GM21528 (cell line): ENCODE data around the gene SLC17A4.

ENCODE experiments used
- ATAC-seq: cut with Tn5 transposase; IDR thresholded peaks from one replicate; pipeline ENCODE4 v1.9.1; 2021; ENCODE audit warnings: mild to moderate bottlenecking, moderate library complexity; ENCODE audit not compliant: unreplicated experiment, low FRiP score

Gene SLC17A4, protein sequence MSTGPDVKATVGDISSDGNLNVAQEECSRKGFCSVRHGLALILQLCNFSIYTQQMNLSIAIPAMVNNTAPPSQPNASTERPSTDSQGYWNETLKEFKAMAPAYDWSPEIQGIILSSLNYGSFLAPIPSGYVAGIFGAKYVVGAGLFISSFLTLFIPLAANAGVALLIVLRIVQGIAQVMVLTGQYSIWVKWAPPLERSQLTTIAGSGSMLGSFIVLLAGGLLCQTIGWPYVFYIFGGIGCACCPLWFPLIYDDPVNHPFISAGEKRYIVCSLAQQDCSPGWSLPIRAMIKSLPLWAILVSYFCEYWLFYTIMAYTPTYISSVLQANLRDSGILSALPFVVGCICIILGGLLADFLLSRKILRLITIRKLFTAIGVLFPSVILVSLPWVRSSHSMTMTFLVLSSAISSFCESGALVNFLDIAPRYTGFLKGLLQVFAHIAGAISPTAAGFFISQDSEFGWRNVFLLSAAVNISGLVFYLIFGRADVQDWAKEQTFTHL

DNA sequence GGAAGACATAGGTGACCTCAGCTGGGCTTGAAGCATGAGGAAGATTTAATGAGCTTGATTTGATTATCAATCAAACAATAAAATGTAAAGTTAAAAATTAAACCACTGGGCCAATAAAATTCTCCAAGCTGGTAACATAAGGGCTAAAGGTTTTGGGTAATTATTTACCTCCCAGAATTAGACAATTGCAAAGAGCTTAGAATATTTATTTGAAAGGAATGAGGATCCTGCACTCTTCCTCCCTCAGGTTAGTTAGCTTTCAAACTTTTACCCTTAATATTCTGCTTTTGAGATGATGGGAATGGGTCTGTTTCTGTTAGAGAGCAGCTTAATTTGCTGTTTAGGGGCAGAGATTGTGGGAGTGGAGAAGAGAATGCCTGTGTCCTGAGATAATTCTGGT is at the start of gene SLC17A4:
SLC17A4 (plus strand) TSS at position 208 of the 400 bp plus-strand sequence. CDS start 7,221 bp downstream, outside the sequence.
- no peak for ATAC-seq

DNA sequence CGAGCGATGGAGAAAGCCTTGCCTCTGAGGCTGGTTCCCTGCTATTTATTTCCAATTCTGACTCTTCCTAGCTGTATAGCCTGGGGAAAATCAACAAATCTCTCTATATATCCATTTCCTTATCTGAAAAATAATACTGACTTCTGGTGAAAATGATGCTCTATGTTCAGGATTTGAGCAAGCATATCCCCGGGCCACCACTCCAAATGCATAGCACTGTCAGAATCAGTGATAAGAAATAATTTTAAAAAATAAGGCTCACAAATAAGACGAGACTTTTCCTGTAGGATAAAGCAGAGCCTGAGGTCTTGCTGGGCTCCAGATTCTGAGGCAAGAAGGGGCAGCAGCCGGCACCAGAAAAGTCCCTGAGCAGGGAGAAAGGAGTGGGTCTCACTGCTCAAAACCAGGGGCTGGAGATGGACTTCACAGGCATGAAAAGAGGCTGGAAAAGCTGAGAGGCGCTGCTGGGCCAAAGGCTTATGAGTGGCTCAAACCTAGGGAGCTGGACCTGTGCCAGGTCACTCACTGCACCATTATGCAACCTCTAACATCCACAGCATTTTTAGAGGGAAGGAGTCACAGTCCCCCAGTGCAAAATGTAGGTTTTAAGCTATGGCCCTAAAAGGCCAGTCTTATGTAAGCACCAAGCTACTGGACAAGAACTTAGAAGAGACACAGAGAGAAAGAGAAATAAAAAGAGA is 48.1 kb upstream of the SLC17A4 start:
- no peak for ATAC-seq

DNA sequence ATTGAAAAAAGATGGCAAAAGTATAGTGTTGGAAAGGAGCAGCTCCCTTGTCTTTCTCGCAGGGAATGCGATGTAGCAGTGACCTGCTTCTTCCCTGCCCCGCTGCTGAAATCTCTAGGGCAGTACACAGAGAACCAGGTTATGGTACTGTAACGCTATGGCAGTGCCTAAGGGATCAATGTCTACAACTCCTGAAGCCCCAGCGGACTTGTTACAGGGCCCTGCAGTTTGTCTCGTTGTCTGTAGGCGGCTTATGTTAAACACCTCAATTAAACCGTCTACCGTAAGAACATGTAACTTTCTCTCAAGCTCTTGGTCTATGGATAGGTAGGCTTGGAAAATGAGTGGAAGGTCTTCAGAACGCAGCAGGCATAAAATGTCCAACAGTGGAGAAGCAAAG is 44.8 kb upstream of the SLC17A4 start:
- no peak for ATAC-seq

DNA sequence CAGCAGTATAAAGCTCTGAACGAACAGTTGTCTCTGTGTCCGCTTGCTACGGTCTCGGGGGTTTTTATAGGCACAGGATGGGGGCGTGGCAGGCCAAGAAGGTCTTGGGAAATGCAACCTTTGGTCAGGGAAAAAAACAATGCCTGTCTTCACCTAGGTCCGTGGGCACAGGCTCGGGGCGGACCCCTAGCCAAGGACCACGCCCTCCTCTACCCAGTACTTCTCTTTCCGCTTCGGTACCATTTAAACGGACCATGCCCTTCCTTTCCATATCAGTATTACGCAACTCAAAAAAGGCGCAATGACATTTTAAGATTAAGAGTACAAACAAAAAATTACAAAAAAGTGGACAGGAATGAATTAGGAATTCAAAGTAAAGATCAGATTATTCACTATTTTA is 44.3 kb upstream of the SLC17A4 start:
- no peak for ATAC-seq

DNA sequence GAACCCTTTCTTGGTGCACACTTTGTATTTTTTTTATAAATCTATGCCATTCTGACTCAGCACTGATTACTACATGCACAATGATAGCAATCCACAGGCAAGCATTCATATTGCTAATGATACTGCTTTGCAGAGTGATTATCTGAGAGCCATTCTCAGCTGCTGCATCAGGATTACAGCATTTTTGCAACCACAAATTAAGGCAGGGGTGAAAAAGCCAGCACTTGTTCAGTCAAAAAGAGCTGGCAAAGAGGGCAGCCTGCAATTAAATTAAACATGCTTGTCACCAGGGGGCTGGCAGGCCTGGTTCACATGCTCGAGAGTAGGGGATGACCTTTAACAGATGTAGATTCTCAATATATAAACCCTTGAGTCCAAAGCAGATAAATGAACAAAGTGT is 40.7 kb upstream of the SLC17A4 start:
- no peak for ATAC-seq

DNA sequence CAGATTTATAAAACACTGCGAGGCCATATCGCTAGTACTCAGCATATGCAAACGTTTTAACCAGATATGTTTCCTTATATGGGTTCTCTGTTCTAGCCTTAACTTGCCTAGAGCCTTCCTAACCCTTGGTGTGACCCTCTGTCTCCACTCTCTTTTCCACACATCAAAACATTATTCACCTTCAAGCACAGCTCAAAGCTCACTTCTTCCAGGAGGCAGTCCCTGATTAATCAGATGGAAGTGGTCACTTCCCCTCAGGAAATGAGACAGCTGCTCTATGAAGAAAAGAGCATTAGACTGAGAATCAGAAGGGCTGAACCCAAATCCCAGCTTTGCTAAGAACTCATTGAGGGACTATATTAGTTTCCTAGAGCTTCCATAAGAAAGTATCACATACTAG is 39.8 kb upstream of the SLC17A4 start:
- no peak for ATAC-seq

DNA sequence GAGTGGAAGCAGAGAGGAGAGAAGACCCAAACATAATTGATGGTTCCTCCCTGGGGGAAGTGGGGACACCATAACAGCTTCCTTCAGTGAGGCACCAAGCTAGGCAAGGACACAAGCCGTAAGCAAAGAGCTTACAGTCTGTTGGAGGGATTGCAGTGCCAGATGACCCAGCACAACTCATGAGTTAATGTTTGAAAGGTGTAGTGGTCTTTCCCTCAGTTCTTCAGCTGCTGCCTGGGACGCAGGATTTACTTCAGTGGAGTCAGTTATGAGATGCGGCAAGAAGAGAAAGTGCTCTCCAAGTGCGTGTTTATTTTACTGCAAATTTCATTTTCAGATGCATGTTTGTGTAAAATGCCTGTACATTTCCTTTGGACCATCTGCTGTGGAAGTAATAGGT is 38.7 kb upstream of the SLC17A4 start:
- no peak for ATAC-seq

DNA sequence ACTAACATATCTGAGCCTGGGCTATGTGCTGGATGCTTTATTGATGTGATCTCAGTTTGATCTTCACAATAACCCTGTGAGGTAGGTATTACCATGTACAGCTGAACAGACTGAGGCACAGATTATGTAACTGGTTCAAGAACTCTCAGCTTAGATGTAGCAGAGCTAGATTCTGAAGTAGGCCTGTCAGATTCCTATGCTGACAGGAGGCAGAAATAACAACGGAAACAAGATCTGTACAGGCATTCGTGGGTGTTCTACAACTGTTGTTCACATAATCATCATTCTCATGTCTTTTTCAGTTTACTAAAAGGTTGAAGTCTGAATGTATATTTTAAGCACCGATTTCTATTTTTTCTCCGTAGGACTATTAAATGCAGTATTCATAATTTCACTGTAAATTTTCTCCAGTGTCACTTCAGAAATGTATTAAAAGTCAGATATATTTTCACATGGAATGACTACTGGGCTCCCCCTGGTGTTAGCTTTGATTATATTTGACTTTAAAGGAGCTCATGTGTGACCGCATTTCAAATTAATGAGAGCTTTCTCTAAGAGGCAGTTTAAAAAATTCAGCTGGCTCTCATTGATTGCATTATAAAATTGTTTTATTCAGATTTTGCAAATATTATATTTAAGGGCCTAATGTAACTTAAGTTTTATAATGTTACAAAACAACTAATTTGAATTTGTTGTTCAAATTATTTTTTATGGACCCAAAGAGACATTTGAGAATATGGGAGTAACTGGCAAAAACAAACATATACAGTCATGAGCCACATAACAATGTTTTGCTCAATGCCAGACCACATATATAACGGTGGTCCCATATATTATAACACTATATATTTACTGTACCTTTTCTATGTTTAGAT is 36.4 kb upstream of the SLC17A4 start:
- no peak for ATAC-seq

DNA sequence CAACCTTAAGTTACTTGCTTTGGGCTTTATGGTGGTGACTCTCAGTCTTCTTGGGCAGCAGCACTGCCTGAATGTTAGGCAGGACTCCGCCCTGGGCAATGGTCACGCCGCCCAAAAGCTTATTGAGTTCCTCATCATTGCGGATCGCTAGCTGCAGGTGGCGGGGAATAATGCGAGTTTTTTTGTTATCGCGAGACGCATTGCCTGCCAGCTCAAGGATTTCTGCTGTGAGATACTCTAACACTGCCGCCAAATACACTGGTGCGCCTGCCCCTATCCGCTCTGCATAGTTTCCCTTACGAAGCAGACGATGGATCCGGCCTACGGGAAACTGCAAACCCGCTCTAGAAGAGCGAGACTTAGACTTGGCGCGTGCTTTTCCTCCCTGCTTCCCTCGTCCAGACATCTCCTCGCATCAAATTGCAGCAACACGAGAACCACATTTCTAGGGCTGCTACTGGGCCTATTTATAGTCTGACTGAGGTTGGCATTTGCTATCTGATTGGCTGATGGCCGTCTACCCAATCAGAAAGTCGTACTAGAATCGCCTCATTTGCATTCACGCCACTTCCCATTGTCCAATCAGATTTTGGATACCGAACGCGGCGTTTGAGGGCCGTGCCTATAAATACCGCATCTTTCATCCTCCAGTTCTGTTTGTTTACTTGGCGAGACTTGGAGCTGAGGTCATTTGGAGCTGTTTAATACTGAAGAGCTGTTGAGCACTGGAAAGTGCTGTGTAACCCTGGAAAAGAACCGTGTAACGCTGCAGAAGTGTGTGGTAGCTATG is 28.2 kb upstream of the SLC17A4 start:
- ATAC-seq: no peak

DNA sequence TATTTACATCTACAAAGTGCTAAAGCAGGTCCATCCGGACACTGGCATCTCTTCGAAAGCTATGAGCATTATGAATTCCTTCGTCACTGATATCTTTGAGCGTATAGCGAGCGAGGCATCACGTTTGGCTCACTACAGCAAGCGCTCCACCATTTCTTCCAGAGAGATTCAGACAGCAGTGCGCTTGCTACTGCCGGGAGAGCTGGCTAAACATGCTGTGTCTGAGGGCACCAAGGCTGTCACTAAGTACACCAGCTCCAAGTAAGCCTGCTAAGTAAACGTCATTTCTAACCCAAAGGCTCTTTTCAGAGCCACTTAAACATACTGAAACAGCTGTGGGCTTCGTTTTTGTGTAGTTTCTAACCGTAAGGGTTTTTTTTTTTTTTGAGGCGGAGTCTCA is 27.5 kb upstream of the SLC17A4 start:
- ATAC-seq: no peak

DNA sequence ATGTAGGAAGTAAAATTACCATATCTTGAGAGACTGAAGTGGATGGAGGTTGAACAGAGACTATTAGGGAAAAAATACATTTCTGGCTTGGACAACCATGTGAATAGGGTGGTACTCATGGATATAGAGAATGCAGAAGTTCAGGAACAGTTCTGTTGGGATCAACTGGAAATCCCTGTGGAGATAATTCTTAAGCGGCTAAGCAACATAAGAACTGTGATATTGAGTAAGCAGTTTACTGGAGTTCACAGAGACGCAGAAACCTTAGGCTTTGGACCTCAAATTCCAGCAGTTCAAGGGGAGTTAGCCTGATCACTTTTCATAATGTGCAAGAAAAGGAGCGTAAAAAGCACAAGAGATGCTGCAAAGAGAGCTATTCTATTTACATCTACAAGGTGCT is 23.6 kb upstream of the SLC17A4 start:
- no peak for ATAC-seq

DNA sequence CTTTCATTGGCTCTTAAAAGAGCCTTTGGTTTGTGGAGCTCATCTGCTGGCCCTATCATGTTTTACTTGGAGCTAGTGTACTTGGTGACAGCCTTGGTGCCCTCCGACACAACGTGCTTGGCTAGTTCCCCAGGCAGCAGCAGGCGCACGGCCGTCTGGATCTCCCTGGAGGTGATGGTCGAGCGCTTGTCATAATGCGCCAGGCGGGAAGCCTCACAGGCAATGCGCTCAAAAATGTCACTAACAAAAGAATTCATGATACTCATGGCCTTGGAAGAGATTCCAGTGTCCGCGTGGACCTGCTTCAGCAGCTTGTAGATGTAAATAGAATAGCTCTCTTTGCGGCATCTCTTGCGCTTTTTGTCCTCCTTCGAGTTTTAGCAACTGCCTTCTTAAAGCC is 22.8 kb upstream of the SLC17A4 start:
- no peak for ATAC-seq

DNA sequence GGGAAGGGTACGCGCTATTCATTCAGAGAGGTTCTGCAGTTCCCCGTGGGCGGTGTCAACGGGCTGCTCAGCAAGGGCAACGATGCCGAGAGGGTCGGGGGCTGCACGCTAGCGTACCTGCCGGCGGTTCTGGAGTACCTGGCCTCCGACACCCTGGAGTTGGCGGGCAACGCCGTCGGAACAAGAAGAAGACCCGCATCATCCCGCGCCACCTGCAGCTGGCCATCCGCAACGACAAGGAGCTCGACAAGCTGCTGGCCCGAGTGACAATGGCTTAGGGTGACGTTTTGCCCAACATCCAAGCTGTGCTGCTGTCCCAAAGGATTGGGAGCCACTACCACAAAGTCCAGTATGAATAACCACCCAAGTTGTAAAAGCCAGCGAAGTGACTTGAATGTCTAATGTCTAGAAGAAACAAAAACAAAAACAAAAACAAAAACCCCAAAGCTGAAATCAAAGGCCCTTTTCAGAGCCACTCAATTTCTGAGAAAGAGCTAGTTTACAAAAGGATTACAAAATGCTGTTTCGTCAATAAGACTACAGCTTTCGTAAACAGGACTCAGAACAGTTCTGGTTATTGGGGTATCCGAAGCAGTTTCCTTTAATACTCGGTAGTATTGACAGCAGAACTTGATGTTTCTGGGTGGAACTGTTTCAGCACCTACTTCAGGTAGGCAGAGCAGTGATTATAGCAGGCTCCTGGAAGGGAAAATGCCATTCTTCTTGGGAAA is 21.9 kb upstream of the SLC17A4 start:
- ATAC-seq: no peak

DNA sequence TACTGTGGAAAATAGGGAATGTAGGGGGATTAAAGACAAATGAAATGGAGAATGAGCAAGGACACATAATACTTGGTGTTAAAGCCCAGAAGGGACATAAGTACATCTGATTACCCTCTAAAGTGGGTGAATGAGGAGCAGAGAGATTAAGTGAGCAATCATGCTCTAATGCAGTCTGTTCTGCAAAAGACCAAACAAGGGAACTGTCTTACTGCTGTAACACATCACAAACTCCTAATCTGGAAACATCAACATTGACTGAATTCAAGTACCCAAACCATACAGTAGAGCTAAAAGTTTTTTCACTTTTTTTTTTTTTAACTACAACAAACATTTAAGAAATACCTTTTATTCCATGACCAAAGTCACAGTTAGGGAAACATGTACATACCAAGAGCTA is 19.3 kb upstream of the SLC17A4 start:
- no peak for ATAC-seq

DNA sequence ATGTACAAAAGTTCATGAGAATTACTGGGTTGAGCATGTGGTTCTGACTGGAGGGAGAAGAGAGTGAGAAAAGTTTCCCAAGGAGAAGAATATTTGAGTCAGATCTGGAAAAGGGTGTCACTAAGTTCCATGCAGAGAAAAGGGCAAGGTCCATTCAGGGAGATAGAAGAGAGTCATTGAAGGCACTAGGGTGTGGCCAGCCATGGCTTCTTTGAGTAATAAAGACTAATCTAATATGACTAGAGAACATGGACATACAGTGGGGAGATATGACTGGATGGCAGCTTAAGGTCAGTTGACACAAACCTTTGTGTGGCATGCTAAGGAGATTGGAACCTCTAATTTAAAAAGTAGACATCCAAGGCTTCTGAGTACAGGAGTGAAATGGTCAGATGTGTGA is 10.7 kb upstream of the SLC17A4 start:
- no peak for ATAC-seq

DNA sequence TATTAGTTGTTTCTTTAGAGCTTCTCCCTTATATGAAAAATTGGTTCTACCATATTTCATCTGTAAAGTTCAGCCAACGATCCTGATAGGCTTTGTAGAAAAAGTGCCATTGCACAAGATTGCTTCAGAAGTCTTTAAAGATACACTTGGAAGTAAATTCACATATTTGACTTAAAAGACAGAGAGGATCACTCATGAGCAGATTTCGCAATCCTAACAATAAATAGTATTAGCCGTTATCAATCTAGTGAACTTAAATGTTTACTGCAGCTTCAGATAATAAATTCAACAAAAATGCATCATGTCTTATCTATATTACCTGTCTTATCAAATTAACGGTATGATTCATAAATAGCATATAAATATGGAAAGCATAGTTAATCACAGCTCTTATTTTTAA is 8.7 kb upstream of the SLC17A4 start:
- ATAC-seq: no peak

DNA sequence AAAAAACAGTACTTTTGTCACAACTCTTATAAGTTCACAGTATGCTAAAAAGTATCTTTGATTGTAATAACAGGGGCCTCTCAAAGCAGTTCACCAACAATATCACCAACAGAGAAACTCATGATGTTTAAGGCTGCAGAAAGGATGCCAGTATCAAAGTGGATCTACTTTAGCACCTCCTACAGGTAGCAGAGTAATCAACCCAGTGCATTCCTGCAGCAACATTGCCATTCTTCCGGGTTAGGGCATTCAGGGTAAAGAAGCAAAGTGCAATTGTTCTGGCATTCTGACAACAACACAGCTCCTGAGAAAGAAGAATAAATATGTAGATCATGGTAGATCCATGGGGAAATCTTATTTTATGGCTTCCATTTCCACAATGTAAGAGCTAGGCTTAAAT is 7.6 kb upstream of the SLC17A4 start:
- no peak for ATAC-seq

DNA sequence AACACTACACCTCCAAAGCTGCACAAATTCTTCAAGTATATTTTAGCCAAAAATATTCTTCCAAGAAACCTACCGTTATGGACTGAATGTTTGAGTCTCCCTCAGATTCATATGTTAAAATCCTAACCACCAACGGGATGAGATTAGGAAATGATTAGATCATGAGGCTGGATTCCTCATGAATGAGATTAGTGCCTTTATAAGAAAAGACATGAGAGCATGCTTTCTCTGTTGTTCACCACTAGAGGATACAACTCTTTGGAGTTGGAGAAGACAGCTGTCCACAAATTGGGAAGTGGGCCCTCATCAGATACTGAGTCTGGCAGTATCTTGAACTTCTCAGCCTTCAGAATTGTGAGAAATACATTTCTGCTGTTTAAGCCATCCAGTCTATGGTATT is 7.1 kb upstream of the SLC17A4 start:
- no peak for ATAC-seq

DNA sequence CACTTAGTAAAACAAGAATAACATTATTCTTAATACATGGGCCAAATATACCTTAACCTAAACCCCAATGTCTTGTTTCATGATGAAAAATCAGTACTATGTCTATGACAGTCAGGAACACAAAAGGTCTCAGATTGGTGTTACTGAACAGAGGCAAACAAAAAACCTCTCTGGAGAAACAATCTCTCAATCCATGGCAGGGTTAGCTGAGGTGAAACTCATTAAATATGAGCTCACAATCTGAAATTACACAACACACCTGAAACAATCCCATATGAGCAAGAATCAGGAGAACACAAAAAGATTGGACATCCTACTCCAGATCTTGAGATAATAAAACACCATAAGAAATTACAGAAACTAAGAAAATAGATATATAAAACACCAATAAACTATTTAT is 6.5 kb upstream of the SLC17A4 start:
- no peak for ATAC-seq
